SKM-1 treated with dmso at 0.1 percent for 144 hours (cell line): ENCODE data around the gene DGKI.

Source experiments
- DNase-seq: peaks from one replicate; lab custom pipeline; 2025; ENCODE audit not compliant: unreplicated experiment; lab: John Stamatoyannopoulos, UW

The DGKI gene

GRCh38 chr7:137439829-137440825, 406.6 kb downstream of the DGKI start:
- DNase-seq, result no peak

GRCh38 chr7:137434946-137435345, 411.8 kb downstream of the DGKI start:
- DNase-seq, result no peak

- DNase-seq, result no peak
Observed at GRCh38 chr7:137434530-137434929, 412.2 kb downstream of the DGKI start.

GRCh38 chr7:137423321-137423720, 423.5 kb downstream of the DGKI start:
- no peak for DNase-seq

- no peak for DNase-seq
Observed at GRCh38 chr7:137421366-137421765, 425.4 kb downstream of the DGKI start.

GRCh38 chr7:137418841-137419240, 427.9 kb downstream of the DGKI start:
- no peak for DNase-seq

GRCh38 chr7:137417464-137417863, 429.3 kb downstream of the DGKI start:
- no peak for DNase-seq

GRCh38 chr7:137413901-137414300, 432.9 kb downstream of the DGKI start:
- DNase-seq, result no peak

- no peak for DNase-seq
Observed at GRCh38 chr7:137411446-137411845, 435.3 kb downstream of the DGKI start.

GRCh38 chr7:137408126-137408525, 438.6 kb downstream of the DGKI start:
- DNase-seq, result no peak

GRCh38 chr7:137407078-137407477, 439.7 kb downstream of the DGKI start:
- DNase-seq, result no peak

- no peak for DNase-seq
Observed at GRCh38 chr7:137404660-137405317, 442.0 kb downstream of the DGKI start.

GRCh38 chr7:137403353-137403695, 443.4 kb downstream of the DGKI start:
- no peak for DNase-seq

GRCh38 chr7:137402536-137403352, 444.0 kb downstream of the DGKI start:
- DNase-seq, result no peak

GRCh38 chr7:137399827-137400823, 446.6 kb downstream of the DGKI start:
- DNase-seq, result no peak

- no peak for DNase-seq
Observed at GRCh38 chr7:137396051-137396450, 450.7 kb downstream of the DGKI start.

GRCh38 chr7:137395420-137395819, 451.4 kb downstream of the DGKI start:
- DNase-seq, result no peak

- DNase-seq, result no peak
Observed at GRCh38 chr7:137393570-137393969, 453.2 kb downstream of the DGKI start.

- no peak for DNase-seq
Observed at GRCh38 chr7:137390076-137390475, 456.7 kb downstream of the DGKI start.

- no peak for DNase-seq
Observed at GRCh38 chr7:137388916-137389315, 457.9 kb downstream of the DGKI start.
